SK-N-SH treated with all-trans-retinoic acid at 6 μM for 48 hours (cell line): ENCODE measurements around the gene DOCK1.

Experiments used
- ATAC-seq: fragments of 200-7000 bp; cut with Tn5 transposase; 3 replicates; pipeline ENCODE4 v1.9.1; 2020; ENCODE audit warnings: mild to moderate bottlenecking, moderate library complexity
- ARNTL ChIP-seq: fragments of 450-650 bp; formaldehyde crosslinking; IDR thresholded peaks from 2 replicates; pipeline ENCODE4 v1.5.0; 2020; ENCODE audit warnings: low read depth, mild to moderate bottlenecking, moderate library complexity, borderline replicate concordance
- BACH2 ChIP-seq: fragments of 250-450 bp; sonication (Bioruptor Pico); IDR thresholded peaks from 2 replicates; pipeline ENCODE4 v1.9.0; 2021; ENCODE audit warnings: mild to moderate bottlenecking, borderline replicate concordance
- CSDC2 ChIP-seq: fragments of 250-450 bp; sonication (Bioruptor Pico); IDR thresholded peaks from 2 replicates; pipeline ENCODE4 v1.5.0; 2020; ENCODE audit warnings: mild to moderate bottlenecking, moderate library complexity
- CSRNP3 ChIP-seq: fragments of 250-450 bp; sonication (Bioruptor Pico); IDR thresholded peaks from 2 replicates; pipeline ENCODE4 v1.5.1; 2021; ENCODE audit warnings: mild to moderate bottlenecking, moderate library complexity
- ESRRG ChIP-seq: fragments of 250-450 bp; sonication (Bioruptor Pico); IDR thresholded peaks from 2 replicates; pipeline ENCODE4 v1.6.1; 2021; ENCODE audit warnings: mild to moderate bottlenecking
- GLIS3 ChIP-seq: fragments of 250-450 bp; sonication (Bioruptor Pico); IDR thresholded peaks from 2 replicates; pipeline ENCODE4 v1.5.0; 2020; ENCODE audit warnings: mild to moderate bottlenecking, moderate library complexity
- OSR1 ChIP-seq: fragments of 250-450 bp; sonication (Bioruptor Pico); IDR thresholded peaks from 2 replicates; pipeline ENCODE4 v1.8.0; 2022; ENCODE audit warnings: moderate library complexity, mild to moderate bottlenecking, inconsistent platforms
- PPARA ChIP-seq: fragments of 250-450 bp; sonication (Bioruptor Pico); IDR thresholded peaks from 2 replicates; pipeline ENCODE4 v1.5.0; 2020; ENCODE audit warnings: mild to moderate bottlenecking, borderline replicate concordance
- RARB ChIP-seq: fragments of 250-450 bp; sonication (Bioruptor Pico); IDR thresholded peaks from 2 replicates; pipeline ENCODE4 v1.8.0; 2021; ENCODE audit warnings: mild to moderate bottlenecking, moderate library complexity
- SNAI2 ChIP-seq: fragments of 250-450 bp; sonication (Bioruptor Pico); IDR thresholded peaks from 2 replicates; pipeline ENCODE4 v1.5.0; 2020; ENCODE audit warnings: mild to moderate bottlenecking, moderate library complexity
- TCF4 ChIP-seq: fragments of 250-450 bp; sonication (Bioruptor Pico); IDR thresholded peaks from 2 replicates; pipeline ENCODE4 v1.8.0; 2021; ENCODE audit warnings: mild to moderate bottlenecking, moderate library complexity, borderline replicate concordance
- TOX ChIP-seq: fragments of 250-450 bp; sonication (Bioruptor Pico); IDR thresholded peaks from 2 replicates; pipeline ENCODE4 v1.8.0; 2021; ENCODE audit warnings: mild to moderate bottlenecking, moderate library complexity, borderline replicate concordance
- ZC3H10 ChIP-seq: fragments of 250-450 bp; sonication (Bioruptor Pico); IDR thresholded peaks from 2 replicates; pipeline ENCODE4 v1.5.1; 2021; ENCODE audit warnings: mild to moderate bottlenecking, moderate library complexity
- ZFP30 ChIP-seq: fragments of 450-650 bp; formaldehyde crosslinking; IDR thresholded peaks from 2 replicates; pipeline ENCODE4 v1.5.0; 2022; ENCODE audit warnings: mild to moderate bottlenecking, moderate library complexity
- ZNF565 ChIP-seq: fragments of 450-650 bp; formaldehyde crosslinking; conservative IDR thresholded peaks from 2 replicates; pipeline ENCODE4 v1.5.0; 2020; ENCODE audit warnings: low read depth, mild to moderate bottlenecking, moderate library complexity
- ZNF70 ChIP-seq: fragments of 450-650 bp; formaldehyde crosslinking; IDR thresholded peaks from 2 replicates; pipeline ENCODE4 v1.5.0; 2020; ENCODE audit warnings: mild to moderate bottlenecking, moderate library complexity
- ZNF8 ChIP-seq: fragments of 450-650 bp; formaldehyde crosslinking; IDR thresholded peaks from 2 replicates; pipeline ENCODE4 v1.5.0; 2020; ENCODE audit warnings: mild to moderate bottlenecking, moderate library complexity
- TF ChIP-seq, protein P1 (sequence below): fragments of 250-450 bp; sonication (Bioruptor Pico); IDR thresholded peaks from 2 replicates; pipeline ENCODE4 v1.8.0; 2021; ENCODE audit warnings: low read depth, mild to moderate bottlenecking, moderate library complexity, borderline replicate concordance
- TF ChIP-seq, protein P2 (sequence below): fragments of 250-450 bp; sonication (Bioruptor Pico); IDR thresholded peaks from 2 replicates; pipeline ENCODE4 v1.8.0; 2020; ENCODE audit warnings: mild to moderate bottlenecking, moderate library complexity, borderline replicate concordance

The DOCK1 gene

DNA sequence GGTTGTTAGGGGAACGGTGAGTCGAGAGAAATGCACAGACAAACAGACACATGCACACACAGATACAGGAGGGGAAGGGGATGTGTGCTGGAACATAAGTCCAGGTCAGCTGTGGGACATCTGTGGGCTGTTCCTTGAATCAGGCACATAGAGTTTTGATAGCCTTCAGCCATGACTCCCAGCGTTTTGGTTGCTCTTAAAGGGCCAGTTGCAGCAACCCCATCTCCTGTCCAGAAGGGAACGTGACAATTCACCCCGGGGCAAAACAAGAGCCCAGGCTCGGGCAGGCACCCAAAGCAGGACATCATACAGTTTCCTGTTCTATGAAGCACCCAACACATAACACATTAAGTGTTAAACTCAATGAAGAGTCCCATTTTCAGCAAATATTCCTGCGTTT lies 281.6 kb downstream of the DOCK1 start:
- TF ChIP-seq PPARA (no peak), ZFP30 (CRISPR knock-in tag) (no peak), TCF4 (no peak), TOX (CRISPR knock-in tag) (no peak), RARB (CRISPR knock-in tag) (no peak), CSRNP3 (CRISPR knock-in tag) (no peak)
- TF ChIP-seq, all 23 proteins: peak for 0
- no peak for ATAC-seq

DNA sequence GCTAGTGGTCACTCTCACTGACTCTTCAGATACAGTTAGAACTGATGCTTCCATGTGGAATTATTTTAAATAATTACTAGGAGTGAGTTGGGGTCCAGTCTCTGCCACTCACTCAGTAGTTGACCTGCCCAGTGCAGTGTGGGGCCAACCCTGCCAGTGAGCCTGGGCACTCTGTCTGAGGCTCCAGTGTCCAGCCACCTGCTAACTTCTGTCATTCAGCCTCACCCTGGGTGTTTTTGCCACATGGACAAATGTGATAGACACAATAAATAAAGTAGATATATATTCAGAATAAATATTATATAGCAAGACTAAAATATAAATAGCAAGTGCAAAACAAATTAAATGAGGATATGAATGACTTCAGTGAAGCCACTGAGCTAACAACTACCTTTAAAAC lies 284.0 kb downstream of the DOCK1 start:
- no peak for ATAC-seq
- TF ChIP-seq OSR1 (CRISPR knock-in tag): no peak
- TF ChIP-seq CSDC2 (CRISPR knock-in tag): no peak
- TF ChIP-seq, protein P1, sequence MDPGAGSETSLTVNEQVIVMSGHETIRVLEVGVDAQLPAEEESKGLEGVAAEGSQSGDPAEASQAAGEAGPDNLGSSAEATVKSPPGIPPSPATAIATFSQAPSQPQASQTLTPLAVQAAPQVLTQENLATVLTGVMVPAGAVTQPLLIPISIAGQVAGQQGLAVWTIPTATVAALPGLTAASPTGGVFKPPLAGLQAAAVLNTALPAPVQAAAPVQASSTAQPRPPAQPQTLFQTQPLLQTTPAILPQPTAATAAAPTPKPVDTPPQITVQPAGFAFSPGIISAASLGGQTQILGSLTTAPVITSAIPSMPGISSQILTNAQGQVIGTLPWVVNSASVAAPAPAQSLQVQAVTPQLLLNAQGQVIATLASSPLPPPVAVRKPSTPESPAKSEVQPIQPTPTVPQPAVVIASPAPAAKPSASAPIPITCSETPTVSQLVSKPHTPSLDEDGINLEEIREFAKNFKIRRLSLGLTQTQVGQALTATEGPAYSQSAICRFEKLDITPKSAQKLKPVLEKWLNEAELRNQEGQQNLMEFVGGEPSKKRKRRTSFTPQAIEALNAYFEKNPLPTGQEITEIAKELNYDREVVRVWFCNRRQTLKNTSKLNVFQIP (CRISPR knock-in tag): no peak
- no peak for TF ChIP-seq SNAI2
- TF ChIP-seq BACH2 (CRISPR knock-in tag): no peak
- no peak for TF ChIP-seq ZFP30 (CRISPR knock-in tag)
- TF ChIP-seq CSRNP3 (CRISPR knock-in tag): no peak
- TF ChIP-seq, protein P2, sequence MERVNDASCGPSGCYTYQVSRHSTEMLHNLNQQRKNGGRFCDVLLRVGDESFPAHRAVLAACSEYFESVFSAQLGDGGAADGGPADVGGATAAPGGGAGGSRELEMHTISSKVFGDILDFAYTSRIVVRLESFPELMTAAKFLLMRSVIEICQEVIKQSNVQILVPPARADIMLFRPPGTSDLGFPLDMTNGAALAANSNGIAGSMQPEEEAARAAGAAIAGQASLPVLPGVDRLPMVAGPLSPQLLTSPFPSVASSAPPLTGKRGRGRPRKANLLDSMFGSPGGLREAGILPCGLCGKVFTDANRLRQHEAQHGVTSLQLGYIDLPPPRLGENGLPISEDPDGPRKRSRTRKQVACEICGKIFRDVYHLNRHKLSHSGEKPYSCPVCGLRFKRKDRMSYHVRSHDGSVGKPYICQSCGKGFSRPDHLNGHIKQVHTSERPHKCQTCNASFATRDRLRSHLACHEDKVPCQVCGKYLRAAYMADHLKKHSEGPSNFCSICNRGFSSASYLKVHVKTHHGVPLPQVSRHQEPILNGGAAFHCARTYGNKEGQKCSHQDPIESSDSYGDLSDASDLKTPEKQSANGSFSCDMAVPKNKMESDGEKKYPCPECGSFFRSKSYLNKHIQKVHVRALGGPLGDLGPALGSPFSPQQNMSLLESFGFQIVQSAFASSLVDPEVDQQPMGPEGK (CRISPR knock-in tag): no peak
- no peak for TF ChIP-seq ARNTL (CRISPR knock-in tag)
- no peak for TF ChIP-seq ESRRG (CRISPR knock-in tag)
- no peak for TF ChIP-seq ZNF70
- no peak for TF ChIP-seq ZNF8
- TF ChIP-seq, all 23 proteins: peak for 0

DNA sequence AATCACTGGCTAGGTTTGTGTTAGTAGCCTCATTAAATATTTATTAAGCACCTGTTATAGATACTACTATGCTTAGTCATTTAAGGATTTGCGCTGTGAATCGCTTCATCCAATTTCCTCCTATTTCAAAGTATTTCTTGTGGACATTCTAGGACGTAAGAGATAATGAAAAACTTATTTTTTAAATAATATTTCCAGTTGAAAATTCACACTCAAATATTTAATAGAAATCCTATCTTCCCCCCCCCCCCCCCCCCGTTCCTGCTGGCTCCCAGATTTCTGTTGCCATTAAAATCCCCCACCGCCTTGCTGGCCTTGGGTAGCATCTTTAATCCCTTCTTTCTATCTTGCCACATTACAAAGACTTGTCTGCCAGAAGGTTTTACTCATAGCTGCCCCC lies 285.2 kb downstream of the DOCK1 start:
- no peak for ATAC-seq
- TF ChIP-seq CSDC2 (CRISPR knock-in tag): no peak
- no peak for TF ChIP-seq SNAI2

DNA sequence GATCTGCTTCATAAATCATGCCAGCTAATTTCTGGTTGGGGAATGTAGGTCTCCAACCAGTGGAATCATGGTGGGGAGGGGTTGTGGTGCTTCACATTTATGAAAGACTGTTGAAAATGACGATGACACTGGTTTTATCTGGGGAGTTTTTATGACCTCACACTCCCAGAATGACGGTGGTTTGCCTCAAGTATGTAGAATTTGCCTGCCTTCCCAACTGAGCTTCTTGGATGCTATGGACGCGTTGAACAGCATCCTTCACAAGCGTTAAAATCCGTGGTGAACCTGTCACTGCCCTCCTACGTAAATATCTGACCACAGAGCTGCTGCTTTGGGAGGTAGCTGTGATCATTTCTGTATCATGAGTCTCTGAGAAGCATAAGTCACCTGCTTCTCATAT lies 287.9 kb downstream of the DOCK1 start:
- TF ChIP-seq CSRNP3 (CRISPR knock-in tag): no peak
- TF ChIP-seq ZC3H10 (CRISPR knock-in tag): no peak
- no peak for TF ChIP-seq ZNF565 (CRISPR knock-in tag)
- TF ChIP-seq ZNF70: no peak
- no peak for ATAC-seq

DNA sequence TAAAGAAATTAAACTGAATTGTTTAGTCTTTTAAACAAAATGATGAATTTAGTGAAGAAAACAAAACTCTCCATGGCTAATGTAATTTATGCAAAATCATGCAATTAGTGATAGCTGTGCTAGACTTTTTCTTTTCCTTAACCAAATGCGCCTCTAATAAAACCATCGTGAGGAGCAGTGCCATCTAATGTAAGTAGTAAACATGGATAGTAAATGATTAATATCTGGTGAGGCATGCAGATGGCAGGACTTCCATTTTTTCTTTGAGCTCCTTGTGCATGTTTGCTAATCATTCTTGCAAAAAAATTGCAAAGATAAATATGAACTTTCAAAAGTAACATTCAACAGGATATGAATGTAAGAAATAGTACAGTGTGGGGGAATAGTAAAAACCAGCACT lies 288.9 kb downstream of the DOCK1 start:
- TF ChIP-seq RARB (CRISPR knock-in tag) (no peak), CSDC2 (CRISPR knock-in tag) (no peak), GLIS3 (no peak), ZNF70 (no peak), SNAI2 (no peak), TOX (CRISPR knock-in tag) (no peak), PPARA (no peak), CSRNP3 (CRISPR knock-in tag) (no peak), ESRRG (CRISPR knock-in tag) (no peak)
- ATAC-seq: no peak
